Colonic mucosa (tissue), 4 donors: ENCODE measurements around the gene FGR. TPM values are rescaled to one million over a fixed set of nuclear protein-coding genes. Genes with fewer than 3 reads are reported as not detected.
"Not testable (repeated sequence)": the region's sequence is repeated elsewhere in the genome, so short reads cannot be mapped to it uniquely, and the experiment has no call there.

Experiments used
- DNase-seq: peaks from one replicate; pipeline ENCODE4 v3.0.0-alpha.2; 2020
- H3K27ac ChIP-seq: fragments of 200-600 bp; one replicate; pipeline ENCODE4 v1.8.0; 2021
- H3K27me3 ChIP-seq: fragments of 200-600 bp; one replicate; pipeline ENCODE4 v1.8.0; 2021
- H3K36me3 ChIP-seq: fragments of 200-600 bp; one replicate; pipeline ENCODE4 v1.8.0; 2021
- H3K4me1 ChIP-seq: fragments of 200-600 bp; one replicate; pipeline ENCODE4 v1.8.0; 2021; ENCODE audit warnings: mild to moderate bottlenecking
- H3K4me3 ChIP-seq: fragments of 200-600 bp; one replicate; pipeline ENCODE4 v1.8.0; 2021
- H3K9ac ChIP-seq, 2 donors: one replicate each; pipeline ENCODE4 v1.7.0; 2013; ENCODE audit warnings: control low read depth in 2 of 2, low read depth in 2 of 2, low read length in 2 of 2
- H3K9me3 ChIP-seq: fragments of 200-600 bp; one replicate; pipeline ENCODE4 v1.8.0; 2021
- intact Hi-C: fragments of 100-400 bp; cut with DNase I; formaldehyde crosslinking; loops from one replicate; pipeline ENCODE4 v1.14.1; 2022
- total RNA-seq, 2 donors: library from RNA; stranded (reverse); fragmentation: NEBNext Ultra II Directional in 1 of 2; extraction: Animal tissue kit (Norgen Biotek cat#: 25700) in 1 of 2; gene quantifications; one replicate each; pipeline ENCODE4 v1.2.1, GENCODE V29; 2021
- TF ChIP-seq, protein P1 (sequence below): fragments of 200-600 bp; IDR thresholded peaks from one replicate; pipeline ENCODE4 v1.8.0; 2022; ENCODE audit warnings: antibody characterized with exemption, mild to moderate bottlenecking
- donor health status: healthy.
- donor health status: DM: no; HTN: no; CAD: no.
- donor health status: DM: no; HTN: no; CAD: no.

Gene FGR
- total RNA-seq, 2 donors from 2014 or later, result 1.4 to 2.0 TPM

GRCh38 chr1:27647328-27647727 is 12.3 kb upstream of the FGR start:
- Histone ChIP-seq H3K9ac (no peak overlapping the region), H3K4me1 (no peaks in the 10 kb centered on the region), H3K9me3 (no peaks in the 10 kb centered on the region), H3K27ac (no peak overlapping the region), H3K4me3 (no peak overlapping the region), H3K36me3 (no peaks in the 10 kb centered on the region), H3K27me3 (no peaks in the 10 kb centered on the region)
- intact Hi-C loops, result loop anchor here (10.0 kb wide), 1 partner anchor 343 kb away; no protein-coding TSS in a partner anchor
- TF ChIP-seq, protein P1, sequence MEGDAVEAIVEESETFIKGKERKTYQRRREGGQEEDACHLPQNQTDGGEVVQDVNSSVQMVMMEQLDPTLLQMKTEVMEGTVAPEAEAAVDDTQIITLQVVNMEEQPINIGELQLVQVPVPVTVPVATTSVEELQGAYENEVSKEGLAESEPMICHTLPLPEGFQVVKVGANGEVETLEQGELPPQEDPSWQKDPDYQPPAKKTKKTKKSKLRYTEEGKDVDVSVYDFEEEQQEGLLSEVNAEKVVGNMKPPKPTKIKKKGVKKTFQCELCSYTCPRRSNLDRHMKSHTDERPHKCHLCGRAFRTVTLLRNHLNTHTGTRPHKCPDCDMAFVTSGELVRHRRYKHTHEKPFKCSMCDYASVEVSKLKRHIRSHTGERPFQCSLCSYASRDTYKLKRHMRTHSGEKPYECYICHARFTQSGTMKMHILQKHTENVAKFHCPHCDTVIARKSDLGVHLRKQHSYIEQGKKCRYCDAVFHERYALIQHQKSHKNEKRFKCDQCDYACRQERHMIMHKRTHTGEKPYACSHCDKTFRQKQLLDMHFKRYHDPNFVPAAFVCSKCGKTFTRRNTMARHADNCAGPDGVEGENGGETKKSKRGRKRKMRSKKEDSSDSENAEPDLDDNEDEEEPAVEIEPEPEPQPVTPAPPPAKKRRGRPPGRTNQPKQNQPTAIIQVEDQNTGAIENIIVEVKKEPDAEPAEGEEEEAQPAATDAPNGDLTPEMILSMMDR, result no peak
- no peak for DNase-seq

DNA sequence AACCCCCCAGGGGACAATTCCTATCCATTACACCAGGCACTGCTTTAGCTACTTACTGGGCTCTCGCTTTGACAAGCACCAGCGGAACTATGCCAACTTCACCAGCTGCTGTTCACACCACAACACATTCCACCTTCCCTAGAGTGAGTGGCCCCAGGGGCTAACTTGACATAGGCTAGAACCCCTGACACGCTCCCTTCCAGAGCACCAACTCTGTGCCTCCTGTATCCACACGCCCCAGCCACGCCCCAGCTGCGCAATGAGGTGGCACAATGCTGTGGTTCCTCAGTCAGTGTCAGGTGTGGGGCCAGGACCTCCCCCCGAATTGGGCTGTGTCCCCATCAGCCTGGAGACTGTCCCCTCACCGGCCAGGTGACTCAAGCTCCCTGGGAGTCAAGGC is 11.7 kb upstream of the FGR start:
- Histone ChIP-seq H3K36me3 (no peaks in the 10 kb centered on the region), H3K9me3 (no peaks in the 10 kb centered on the region), H3K4me1 (no peaks in the 10 kb centered on the region), H3K27me3 (no peaks in the 10 kb centered on the region), H3K4me3 (no peak overlapping the region), H3K27ac (no peak overlapping the region), H3K9ac (no peak overlapping the region)
- TF ChIP-seq, protein P1, result no peak
- no peak for DNase-seq
- intact Hi-C loops, result loop anchor here (10.0 kb wide), 1 partner anchor 342 kb away; no protein-coding TSS in a partner anchor

GRCh38 chr1:27645071-27645415 is 10.1 kb upstream of the FGR start:
- H3K27ac ChIP-seq, result no peak overlapping the region
- DNase-seq, result no peak
- no peaks in the 10 kb centered on the region for H3K36me3 ChIP-seq
- H3K9me3 ChIP-seq, result no peaks in the 10 kb centered on the region
- H3K9ac ChIP-seq, result no peak overlapping the region
- H3K27me3 ChIP-seq, result no peaks in the 10 kb centered on the region
- intact Hi-C loops, result loop anchor here (10.0 kb wide), 1 partner anchor 340 kb away; no protein-coding TSS in a partner anchor
- H3K4me3 ChIP-seq, result no peak overlapping the region
- TF ChIP-seq, protein P1, result no peak
- H3K4me1 ChIP-seq, result no peaks in the 10 kb centered on the region

DNA sequence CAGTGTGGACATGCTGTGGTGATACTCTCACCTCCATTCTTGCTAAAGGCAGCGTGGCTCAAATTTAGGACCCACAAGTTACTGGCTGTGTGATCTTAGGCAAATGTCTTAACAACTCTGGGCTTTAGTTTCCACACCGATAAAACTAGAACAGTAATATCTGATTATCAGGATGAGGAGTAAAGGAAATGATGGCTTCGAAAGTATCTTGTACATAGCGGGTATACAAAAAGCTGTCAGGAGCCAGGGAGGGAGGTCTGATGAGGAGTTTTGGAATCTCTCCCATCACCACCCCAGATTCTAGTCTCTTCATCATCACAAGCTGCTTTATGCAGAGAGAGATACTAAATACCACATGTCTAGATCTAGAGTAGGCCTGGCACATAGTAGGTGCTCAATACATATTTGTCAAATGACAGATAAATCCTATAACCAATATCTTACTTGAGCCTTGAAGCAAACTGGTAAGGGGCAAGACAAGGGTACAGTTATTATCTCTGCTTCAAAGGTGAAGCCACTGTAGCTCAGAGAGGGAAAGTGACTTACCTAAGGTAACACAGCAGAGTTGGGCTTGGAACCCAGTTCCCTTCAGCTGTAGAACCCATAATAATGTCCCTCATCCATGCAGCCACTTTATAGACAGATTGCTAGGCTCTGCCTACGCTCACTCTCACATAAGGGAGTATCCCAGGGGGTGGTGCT is 9.5 kb upstream of the FGR start:
- intact Hi-C loops, result loop anchor here (10.0 kb wide), 1 partner anchor 340 kb away; no protein-coding TSS in a partner anchor
- H3K27ac ChIP-seq, result no peak overlapping the region
- no peaks in the 10 kb centered on the region for H3K9me3 ChIP-seq
- no peaks in the 10 kb centered on the region for H3K27me3 ChIP-seq
- TF ChIP-seq, protein P1, result no peak
- H3K4me3 ChIP-seq, result no peak overlapping the region
- no peaks in the 10 kb centered on the region for H3K4me1 ChIP-seq
- no peak overlapping the region for H3K9ac ChIP-seq
- no peaks in the 10 kb centered on the region for H3K36me3 ChIP-seq
- DNase-seq, result no peak

- Histone ChIP-seq H3K36me3 (no peaks in the 10 kb centered on the region), H3K9me3 (no peaks in the 10 kb centered on the region), H3K4me1 (no peaks in the 10 kb centered on the region), H3K9ac (peak overlapping the region in 1 of 2 donors; percentile 5), H3K27ac (no peak overlapping the region), H3K4me3 (no peak overlapping the region), H3K27me3 (no peaks in the 10 kb centered on the region)
- peak; percentile 55 for DNase-seq
- TF ChIP-seq, protein P1, result peak; percentile 88
- intact Hi-C loops, result loop anchor here (10.0 kb wide), 1 partner anchor 339 kb away; no protein-coding TSS in a partner anchor
Measured at GRCh38 chr1:27643600-27644368, 8.8 kb upstream of the FGR start.

DNA sequence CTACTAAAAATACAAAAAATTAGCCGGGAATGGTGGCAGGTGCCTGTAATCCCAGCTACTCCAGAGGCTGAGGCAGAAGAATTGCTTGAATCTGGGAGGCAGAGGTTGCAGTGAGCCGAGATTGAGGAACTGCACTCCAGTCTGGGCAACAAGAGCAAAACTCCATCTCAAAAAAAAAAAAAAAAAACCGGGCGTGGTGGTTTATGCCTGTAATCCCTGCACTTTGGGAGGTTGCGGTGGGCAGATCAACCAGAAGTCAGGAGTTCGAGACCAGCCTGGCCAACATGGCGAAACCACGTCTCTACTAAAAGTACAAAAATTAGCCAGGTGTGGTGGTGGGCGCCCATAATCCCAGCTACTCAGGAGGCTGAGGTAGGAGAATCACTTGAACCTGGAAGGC is 5.5 kb upstream of the FGR start:
- H3K4me3 ChIP-seq, H3K9me3 ChIP-seq, H3K9ac ChIP-seq, H3K36me3 ChIP-seq, H3K27ac ChIP-seq, DNase-seq, H3K4me1 ChIP-seq, H3K27me3 ChIP-seq: not testable (repeated sequence)
- intact Hi-C loops, result loop anchor here (10.0 kb wide), 1 partner anchor 336 kb away; no protein-coding TSS in a partner anchor
